ENCODE measurements around the gene DEPDC5.

GRCh38 chr22:31829505-31829904, 75.7 kb downstream of the DEPDC5 start:
- no peak for TF ChIP-seq CTCF (IDR thresholded peaks at IDR 0.05)
- no peak for TF ChIP-seq POLR2A (IDR thresholded peaks at IDR 0.05)

Measured in Peyer's patch (tissue), 4 donors.